ENCODE data around the gene NFATC4. TPM values are rescaled to one million over a fixed set of nuclear protein-coding genes. Genes with fewer than 3 reads are reported as not detected.

The NFATC4 gene
- total RNA-seq, 2 experiments from 2014 or later = not detected

DNA sequence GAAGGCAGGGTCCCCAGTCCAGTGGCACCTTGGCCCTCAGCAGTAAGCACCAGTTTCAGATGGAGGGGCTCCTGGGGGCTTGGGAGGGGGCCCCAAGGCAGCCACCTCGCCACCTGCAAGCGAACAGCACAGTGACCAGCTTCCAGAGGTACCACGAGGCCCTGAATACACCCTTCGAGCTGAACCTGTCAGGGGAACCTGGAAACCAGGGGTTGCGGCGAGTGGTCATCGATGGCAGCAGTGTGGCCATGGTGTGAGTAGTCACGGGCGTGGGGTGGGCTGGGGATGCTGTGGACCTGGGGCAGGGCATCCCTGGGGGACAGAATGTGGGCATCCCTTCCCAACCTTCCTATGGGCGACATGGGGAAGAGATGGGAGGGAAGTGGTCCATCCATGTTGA lies 42.0 kb downstream of the NFATC4 start:
- no peaks in the 10 kb centered on the region for H3K4me1 ChIP-seq (ENCODE audit: insufficient read depth, low read length)
- ATAC-seq (ENCODE audit: poor library complexity) (no peak), DNase-seq (no peak)
- peaks cover 13% of the 10 kb centered on the region for H3K27me3 Mint-ChIP-seq
- TF ChIP-seq, protein P1, sequence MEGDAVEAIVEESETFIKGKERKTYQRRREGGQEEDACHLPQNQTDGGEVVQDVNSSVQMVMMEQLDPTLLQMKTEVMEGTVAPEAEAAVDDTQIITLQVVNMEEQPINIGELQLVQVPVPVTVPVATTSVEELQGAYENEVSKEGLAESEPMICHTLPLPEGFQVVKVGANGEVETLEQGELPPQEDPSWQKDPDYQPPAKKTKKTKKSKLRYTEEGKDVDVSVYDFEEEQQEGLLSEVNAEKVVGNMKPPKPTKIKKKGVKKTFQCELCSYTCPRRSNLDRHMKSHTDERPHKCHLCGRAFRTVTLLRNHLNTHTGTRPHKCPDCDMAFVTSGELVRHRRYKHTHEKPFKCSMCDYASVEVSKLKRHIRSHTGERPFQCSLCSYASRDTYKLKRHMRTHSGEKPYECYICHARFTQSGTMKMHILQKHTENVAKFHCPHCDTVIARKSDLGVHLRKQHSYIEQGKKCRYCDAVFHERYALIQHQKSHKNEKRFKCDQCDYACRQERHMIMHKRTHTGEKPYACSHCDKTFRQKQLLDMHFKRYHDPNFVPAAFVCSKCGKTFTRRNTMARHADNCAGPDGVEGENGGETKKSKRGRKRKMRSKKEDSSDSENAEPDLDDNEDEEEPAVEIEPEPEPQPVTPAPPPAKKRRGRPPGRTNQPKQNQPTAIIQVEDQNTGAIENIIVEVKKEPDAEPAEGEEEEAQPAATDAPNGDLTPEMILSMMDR (IDR thresholded peaks at IDR 0.05) = no peak
- no peaks in the 10 kb centered on the region for H3K36me3 Mint-ChIP-seq (ENCODE audit: low read depth)
- no peak overlapping the region for H3K27ac Mint-ChIP-seq
- H3K4me1 Mint-ChIP-seq (ENCODE audit: low read depth) = no peaks in the 10 kb centered on the region
- ChIA-PET POLR2A (interaction anchor here (1.8 kb wide), 1 partner anchor 11 kb away, joined by 4 read pairs; the partner anchor contains the start of gene NYNRIN), CTCF (interaction anchor here (1.1 to 1.2 kb wide), 2 partner anchors 22 to 166 kb away, joined by 3 to 4 read pairs; no protein-coding TSS in a partner anchor)
- peaks cover 0 to 10% of the 10 kb centered on the region in 2 experiments for H3K27me3 ChIP-seq (ENCODE audit: control insufficient read depth in 1 of 2, insufficient read depth in 2 of 2, low read length in 2 of 2)
- H3K4me3 Mint-ChIP-seq = no peak overlapping the region
- no peak overlapping the region for H3K4me3 ChIP-seq (ENCODE audit: low read length)
- H3K9me3 Mint-ChIP-seq = no peaks in the 10 kb centered on the region
- no peaks in the 10 kb centered on the region for H3K36me3 ChIP-seq (ENCODE audit: insufficient read depth, low read length)
- H3K9me3 ChIP-seq (ENCODE audit: control insufficient read depth in 1 of 2, insufficient read depth in 1 of 2, low read length in 2 of 2) = no peaks in the 10 kb centered on the region
- intact Hi-C loops (cut with DNase I, micrococcal nuclease) = no loop called here
- no peak overlapping the region for H3K27ac ChIP-seq (ENCODE audit: low read depth in 1 of 2, low read length in 2 of 2)

DNA sequence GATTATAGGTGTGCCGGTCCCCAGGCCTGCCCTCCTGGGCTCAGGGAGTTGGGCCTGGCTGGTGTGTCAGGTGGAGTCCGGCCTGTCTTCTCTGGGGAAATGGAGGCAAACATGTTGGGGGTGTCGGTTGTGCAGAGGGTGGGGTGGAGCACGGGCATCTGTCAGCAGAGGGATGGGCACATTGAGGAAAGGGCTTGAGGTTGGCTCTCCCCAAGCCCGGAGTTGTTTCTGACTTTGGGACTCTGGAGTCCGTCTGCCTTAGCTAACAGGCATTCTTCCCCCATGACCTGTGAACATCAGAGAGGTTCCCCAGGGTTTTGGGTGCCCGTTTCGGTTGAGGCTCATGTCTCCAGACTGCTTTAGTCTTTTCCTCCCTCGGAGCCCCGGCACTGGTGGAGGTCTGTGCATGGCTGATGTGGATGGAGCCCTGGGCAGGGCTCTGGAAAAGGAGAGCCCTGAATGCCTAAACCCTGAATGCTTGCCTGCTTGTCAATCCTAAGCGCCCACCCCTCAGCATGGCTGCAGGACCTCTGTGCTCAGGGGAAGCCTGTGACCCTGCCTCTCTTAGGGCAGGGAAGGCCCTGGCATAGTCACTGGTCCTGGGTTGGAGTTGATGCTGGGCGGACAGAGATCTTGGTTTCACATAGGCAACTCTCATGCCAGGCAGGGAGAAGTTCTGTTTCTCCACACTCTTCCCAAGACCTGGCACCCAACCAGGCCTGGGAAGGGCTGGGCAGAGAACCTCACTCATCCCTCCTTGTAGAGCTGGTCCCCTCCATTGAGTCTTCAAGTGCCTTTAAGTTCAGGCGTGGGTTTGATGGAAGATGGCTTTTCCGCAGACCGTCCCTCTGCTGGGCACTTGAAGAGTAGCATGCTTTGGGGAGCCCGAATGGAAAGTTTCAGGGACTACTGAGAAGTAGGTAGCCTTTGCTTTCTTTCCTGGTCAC lies 43.7 kb downstream of the NFATC4 start:
- DNase-seq (peak in 5 of 14 experiments; percentile 18 to 65 (median 46)), ATAC-seq (ENCODE audit: poor library complexity) (peak; percentile 65)
- intact Hi-C loops (cut with DNase I, micrococcal nuclease) = no loop called here
- Histone ChIP-seq H3K4me1 (ENCODE audit: insufficient read depth, low read length) (no peaks in the 10 kb centered on the region), H3K27ac (ENCODE audit: low read depth in 1 of 2, low read length in 2 of 2) (no peak overlapping the region), H3K9me3 (ENCODE audit: control insufficient read depth in 1 of 2, insufficient read depth in 1 of 2, low read length in 2 of 2) (no peaks in the 10 kb centered on the region), H3K4me3 (ENCODE audit: low read length) (no peak overlapping the region), H3K27me3 (ENCODE audit: control insufficient read depth in 1 of 2, insufficient read depth in 2 of 2, low read length in 2 of 2) (peaks cover 0 to 5% of the 10 kb centered on the region in 2 experiments), H3K36me3 (ENCODE audit: insufficient read depth, low read length) (no peaks in the 10 kb centered on the region)
- Mint-ChIP-seq H3K36me3 (ENCODE audit: low read depth) (no peaks in the 10 kb centered on the region), H3K4me3 (no peak overlapping the region), H3K27ac (no peak overlapping the region), H3K9me3 (no peaks in the 10 kb centered on the region), H3K4me1 (ENCODE audit: low read depth) (no peaks in the 10 kb centered on the region), H3K27me3 (peaks cover under 1% of the 10 kb centered on the region)
- TF ChIP-seq, protein P1 (IDR thresholded peaks at IDR 0.05) = peak; percentile 57
- ChIA-PET CTCF (interaction anchor here (1.1 kb wide), 1 partner anchor 15 kb away, joined by 3 read pairs; no protein-coding TSS in a partner anchor), POLR2A (no interaction called here)

DNA sequence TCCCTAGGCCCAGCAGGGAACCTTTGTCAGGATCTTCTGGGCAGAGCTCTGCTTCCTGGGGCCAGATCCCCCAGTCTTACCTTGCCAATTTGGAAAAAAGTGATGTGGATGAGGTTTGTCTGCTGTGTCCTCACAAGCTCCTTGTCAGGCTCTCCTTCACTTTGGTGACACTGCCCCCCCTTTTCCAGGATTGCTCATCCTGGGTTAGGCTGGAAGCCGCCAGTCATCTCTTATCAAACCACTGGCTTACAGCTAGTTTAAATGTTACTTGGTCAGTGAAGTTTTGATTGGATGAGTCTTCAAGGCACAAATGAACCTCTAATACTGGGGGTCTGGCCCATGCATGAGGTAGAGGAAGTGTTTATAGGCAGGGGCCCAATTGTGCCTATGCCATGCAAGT lies 46.1 kb downstream of the NFATC4 start:
- Histone ChIP-seq H3K27me3 (ENCODE audit: control insufficient read depth in 1 of 2, insufficient read depth in 2 of 2, low read length in 2 of 2) (no peaks in the 10 kb centered on the region), H3K4me1 (ENCODE audit: insufficient read depth, low read length) (no peaks in the 10 kb centered on the region), H3K4me3 (ENCODE audit: low read length) (no peak overlapping the region), H3K36me3 (ENCODE audit: insufficient read depth, low read length) (no peaks in the 10 kb centered on the region), H3K9me3 (ENCODE audit: control insufficient read depth in 1 of 2, insufficient read depth in 1 of 2, low read length in 2 of 2) (no peaks in the 10 kb centered on the region), H3K27ac (ENCODE audit: low read depth in 1 of 2, low read length in 2 of 2) (no peak overlapping the region)
- ATAC-seq (ENCODE audit: poor library complexity) = no peak
- no peaks in the 10 kb centered on the region for H3K9me3 Mint-ChIP-seq
- no peak overlapping the region for H3K27ac Mint-ChIP-seq
- H3K4me1 Mint-ChIP-seq (ENCODE audit: low read depth) = no peaks in the 10 kb centered on the region
- intact Hi-C loops (cut with DNase I, micrococcal nuclease) = no loop called here
- DNase-seq = no peak
- TF ChIP-seq, protein P1 (IDR thresholded peaks at IDR 0.05) = no peak
- POLR2A ChIA-PET = no interaction called here
- H3K4me3 Mint-ChIP-seq = no peak overlapping the region
- H3K27me3 Mint-ChIP-seq = peaks cover 3% of the 10 kb centered on the region
- H3K36me3 Mint-ChIP-seq (ENCODE audit: low read depth) = no peaks in the 10 kb centered on the region
- CTCF ChIA-PET = no interaction called here

All from CD4-positive, alpha-beta T cell (primary cell).